D721Med (cell line): Measurements from ENCODE around the gene SPINK4.
A peak's percentile ranks its signal among the peaks of the same experiment; 100 is the strongest.

Source experiments
- DNase-seq: peaks from one replicate; pipeline ENCODE4 v3.0.0; 2011; ENCODE audit warnings: low spot score; ENCODE audit not compliant: insufficient read length
- FAIRE-seq: peaks from 2 replicates; lab custom pipeline; 2011; peaks lifted over from hg19 to GRCh38; lab: Jason Lieb, UNC
- TF ChIP-seq, protein P1 (sequence below): IDR thresholded peaks from 2 replicates; pipeline ENCODE4 v1.5.1; 2012; ENCODE audit warnings: mild to moderate bottlenecking, control low read depth; ENCODE audit not compliant: insufficient read depth; ENCODE audit errors: missing control alignments

SPINK4 gene

DNA sequence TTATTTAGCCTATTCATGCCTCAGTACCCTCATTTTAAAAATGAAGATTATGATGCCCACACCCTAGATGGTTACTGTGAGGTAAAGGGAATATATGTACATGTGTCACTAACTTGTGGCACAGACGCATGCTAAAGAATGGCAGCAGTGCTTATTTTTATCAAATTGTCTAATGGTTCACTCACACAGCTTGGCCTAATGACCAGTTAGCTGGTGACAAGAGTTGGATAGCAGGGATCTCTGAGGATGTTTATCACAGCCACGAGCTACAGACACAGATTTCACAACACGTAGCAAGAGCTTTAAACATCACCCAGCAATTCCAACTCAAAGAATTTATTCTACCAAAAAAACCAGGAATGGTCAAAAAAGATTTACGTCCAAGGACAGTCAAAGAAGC, 17.3 kb downstream of the SPINK4 start:
- DNase-seq (no peak), FAIRE-seq (no peak)

DNA sequence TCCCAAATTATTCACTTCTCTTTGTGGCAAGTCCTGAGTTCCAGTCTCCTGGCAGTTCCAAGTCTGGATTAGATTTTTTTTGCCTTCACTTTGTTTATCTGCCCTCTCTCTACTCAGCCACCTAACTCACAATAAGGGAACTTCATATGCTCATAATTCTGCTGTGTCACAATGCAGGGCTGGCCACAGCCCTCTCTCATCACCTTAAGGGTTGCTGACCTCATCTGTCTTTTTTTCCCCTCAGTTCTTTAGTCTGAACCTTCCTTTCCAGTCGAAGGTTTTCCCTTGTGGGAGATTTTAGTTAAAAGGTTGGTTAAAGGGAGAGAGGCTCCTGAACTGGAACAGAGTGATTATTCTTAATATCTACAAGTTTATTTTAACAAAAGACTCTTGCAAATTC, 20.4 kb downstream of the SPINK4 start:
- no peak for DNase-seq
- no peak for FAIRE-seq
- TF ChIP-seq, protein P1, sequence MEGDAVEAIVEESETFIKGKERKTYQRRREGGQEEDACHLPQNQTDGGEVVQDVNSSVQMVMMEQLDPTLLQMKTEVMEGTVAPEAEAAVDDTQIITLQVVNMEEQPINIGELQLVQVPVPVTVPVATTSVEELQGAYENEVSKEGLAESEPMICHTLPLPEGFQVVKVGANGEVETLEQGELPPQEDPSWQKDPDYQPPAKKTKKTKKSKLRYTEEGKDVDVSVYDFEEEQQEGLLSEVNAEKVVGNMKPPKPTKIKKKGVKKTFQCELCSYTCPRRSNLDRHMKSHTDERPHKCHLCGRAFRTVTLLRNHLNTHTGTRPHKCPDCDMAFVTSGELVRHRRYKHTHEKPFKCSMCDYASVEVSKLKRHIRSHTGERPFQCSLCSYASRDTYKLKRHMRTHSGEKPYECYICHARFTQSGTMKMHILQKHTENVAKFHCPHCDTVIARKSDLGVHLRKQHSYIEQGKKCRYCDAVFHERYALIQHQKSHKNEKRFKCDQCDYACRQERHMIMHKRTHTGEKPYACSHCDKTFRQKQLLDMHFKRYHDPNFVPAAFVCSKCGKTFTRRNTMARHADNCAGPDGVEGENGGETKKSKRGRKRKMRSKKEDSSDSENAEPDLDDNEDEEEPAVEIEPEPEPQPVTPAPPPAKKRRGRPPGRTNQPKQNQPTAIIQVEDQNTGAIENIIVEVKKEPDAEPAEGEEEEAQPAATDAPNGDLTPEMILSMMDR = no peak

More for the DNA sequence above, 17.3 kb downstream of the SPINK4 start:
- TF ChIP-seq, protein P1 = no peak

DNA sequence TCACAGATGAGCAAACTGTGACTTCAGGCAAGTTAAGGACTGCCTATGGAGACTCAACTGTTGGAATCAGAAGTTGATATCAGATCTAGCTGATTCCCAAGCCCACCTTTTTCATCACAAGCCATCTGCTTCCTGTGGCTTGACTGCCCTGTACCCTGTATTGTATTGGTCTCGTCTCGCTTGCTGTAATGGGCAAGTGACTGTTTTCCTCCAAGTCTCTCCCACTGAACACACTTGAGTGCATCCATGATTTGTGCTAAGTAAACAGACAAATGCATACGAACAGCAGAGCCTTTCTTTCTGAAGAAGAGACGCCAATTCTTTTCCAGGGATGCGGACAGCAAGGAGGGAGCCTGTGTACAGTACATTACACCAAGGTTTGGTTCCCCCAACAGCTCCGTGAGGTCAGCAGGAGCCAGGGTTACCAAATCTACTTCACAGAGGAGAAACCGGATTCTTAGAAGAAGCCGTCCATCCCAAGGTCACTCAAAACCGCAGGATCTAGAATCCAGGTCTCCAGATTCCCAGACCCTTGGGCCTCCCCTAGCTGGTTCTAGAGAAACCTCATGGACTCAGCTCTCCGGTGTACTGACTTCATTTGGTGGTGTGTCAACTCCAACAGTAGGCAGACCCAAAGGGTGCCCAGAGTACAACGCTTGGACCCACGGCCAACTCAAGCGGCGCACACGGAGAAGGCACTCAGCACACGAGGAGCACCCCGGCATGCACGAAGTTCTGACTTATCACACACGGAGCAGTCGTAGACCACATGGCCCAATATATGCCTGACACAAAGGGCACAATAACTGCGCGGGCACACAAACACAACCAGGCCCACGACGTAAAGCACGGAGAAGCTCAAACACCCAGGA, 23.4 kb downstream of the SPINK4 start:
- no peak for FAIRE-seq
- TF ChIP-seq, protein P1 = no peak
- no peak for DNase-seq

DNA sequence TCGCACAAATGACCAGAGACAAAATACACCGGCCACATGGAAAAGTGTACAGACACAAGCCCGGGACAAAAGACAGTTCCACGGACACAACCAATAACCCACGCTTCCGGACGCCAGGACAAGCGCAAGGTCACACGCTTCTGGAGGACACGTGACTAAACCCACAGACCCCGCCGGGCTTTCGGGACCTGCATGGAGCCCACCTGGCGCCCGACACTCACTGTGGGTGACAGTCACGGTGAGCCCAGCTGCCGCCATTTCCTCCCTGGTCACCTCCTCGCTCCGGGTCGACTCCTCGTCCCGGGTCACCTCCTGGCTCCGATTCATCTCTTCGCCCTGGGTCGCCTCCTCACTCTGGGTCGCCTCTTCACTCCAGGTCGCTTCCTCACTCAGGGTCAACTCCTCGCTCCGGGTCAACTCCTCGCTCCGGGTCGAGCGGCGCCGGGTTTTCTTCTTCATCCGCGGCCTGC, 24.1 kb downstream of the SPINK4 start:
- TF ChIP-seq, protein P1 = no peak
- no peak for FAIRE-seq
- DNase-seq = no peak

DNA sequence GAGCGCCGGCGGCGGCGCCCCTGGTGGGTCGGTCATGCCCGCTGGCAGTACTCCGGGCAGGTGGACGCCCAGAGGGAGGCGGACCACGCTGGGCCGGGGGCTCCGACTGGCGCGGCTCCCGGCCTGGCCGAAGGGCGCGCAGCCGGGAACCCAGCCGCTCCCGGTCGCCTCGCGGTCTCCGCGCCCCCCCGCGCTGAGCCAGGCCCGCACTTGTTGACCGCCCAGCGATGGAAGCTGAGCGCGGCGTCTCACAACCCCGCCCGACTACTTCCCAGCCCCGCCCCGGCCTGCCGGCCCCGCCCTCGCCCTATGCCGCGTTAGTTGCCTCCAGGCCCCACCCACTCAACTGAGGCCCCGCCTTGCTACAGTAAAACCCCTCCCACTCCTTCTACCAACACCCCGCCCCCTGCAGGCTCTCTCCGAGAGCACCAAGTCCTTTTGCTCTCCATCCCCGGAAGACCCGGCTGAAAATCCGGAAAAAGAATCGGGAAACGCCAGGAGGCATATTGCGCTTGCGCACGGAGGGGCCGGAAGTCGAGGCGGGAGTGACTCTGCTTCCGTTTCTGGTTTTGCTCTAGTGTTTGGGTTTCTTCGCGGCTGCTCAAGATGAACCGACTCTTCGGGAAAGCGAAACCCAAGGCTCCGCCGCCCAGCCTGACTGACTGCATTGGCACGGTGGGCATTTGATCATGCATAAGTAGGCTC, 24.7 kb downstream of the SPINK4 start, which contains the start of the genes BAG1 and CHMP5:
BAG1 (minus strand) TSS at position 236 of the 705 bp plus-strand sequence.
CHMP5 (plus strand) TSS at position 577 of the 705 bp plus-strand sequence; CDS start at position 607, 30 bp downstream.
- TF ChIP-seq, protein P1 = peak; percentile 15
- DNase-seq (peak; percentile 90), FAIRE-seq (no peak)

DNA sequence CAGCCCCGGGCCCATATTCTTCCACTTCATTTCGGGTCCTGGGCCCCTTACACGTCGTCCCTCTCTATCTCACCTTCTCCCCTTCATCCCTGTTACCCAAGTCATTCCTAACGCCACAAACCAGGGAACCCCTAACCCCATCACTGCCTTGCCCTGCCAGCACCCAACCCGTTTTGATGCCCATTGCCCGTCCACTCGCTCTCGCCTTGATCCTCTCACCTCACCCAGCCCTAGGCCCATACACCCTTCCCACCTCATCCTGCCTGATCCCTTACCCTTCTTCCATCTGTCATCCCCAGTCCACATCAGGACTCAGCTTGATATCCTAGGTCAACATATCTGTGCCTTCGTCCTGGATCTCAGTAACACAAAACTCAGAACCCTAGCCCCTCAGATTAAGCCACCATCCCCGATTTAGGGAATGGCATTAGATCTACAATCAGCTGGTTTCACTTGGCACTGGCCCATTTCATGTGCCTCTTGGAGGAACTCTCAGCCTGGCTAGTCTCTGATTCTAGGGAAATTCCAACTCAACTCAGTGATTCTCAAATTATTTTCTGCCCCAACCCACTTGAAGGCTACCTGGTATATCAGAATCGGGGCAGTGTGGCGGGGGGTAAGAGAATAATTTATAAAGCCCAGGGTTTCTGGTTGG, 25.4 kb downstream of the SPINK4 start:
- TF ChIP-seq, protein P1 = no peak
- DNase-seq (no peak), FAIRE-seq (no peak)
